Measurements from ENCODE around the gene ADCY9.

ADCY9 gene

GRCh38 chr16:4123616-4124300 lies 7.5 kb upstream of the ADCY9 start:
- DNase-seq (ENCODE audit: low read depth in 1 of 2, low spot score in 1 of 2), result no peak

DNA sequence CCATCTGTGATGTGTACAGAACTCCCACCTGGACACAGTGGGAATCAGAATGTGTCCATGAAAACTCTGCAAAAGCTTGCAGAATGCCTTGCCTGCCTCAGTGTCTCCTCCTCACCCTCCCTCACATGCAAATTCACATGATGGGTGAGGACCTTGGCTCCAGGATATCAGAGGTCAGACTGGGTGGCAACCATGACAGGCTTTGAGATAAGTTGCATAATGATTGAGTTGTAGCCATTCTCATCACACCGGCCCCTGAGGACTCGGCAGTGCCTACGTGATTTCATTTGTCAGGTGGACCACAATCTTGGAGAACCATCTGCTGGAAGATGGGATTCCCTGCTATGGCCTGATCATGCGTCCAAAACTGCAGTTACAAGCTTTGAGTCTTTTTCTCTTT lies 3.9 kb upstream of the ADCY9 start:
- no peak for DNase-seq (ENCODE audit: low read depth in 1 of 2, low spot score in 1 of 2)

DNA sequence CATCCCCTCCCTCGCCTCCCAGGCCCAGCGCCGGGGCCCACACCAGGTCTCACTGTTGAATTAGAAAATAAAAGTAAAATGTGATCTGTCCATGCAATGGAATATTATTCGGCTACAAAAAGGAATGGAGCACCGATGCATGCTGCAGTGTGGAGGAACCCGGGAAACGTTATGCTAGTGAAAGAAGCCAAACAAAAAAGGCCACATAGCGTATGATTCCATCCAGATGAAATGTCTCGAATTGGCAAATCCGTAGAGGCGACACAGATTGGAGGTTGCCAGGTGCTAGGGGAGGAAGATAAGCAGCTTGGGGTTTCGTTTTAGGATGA lies 972 bp upstream of the ADCY9 start:
- DNase-seq (ENCODE audit: low read depth in 1 of 2, low spot score in 1 of 2), result no peak

- DNase-seq (ENCODE audit: low read depth in 1 of 2, low spot score in 1 of 2), result no peak
Measured at GRCh38 chr16:4115949-4116318, 308 bp downstream of the ADCY9 start.

GRCh38 chr16:4115209-4115948 lies 863 bp downstream of the ADCY9 start:
- DNase-seq (ENCODE audit: low read depth in 1 of 2, low spot score in 1 of 2), result peak in 1 of 2 donors; percentile 34

DNA sequence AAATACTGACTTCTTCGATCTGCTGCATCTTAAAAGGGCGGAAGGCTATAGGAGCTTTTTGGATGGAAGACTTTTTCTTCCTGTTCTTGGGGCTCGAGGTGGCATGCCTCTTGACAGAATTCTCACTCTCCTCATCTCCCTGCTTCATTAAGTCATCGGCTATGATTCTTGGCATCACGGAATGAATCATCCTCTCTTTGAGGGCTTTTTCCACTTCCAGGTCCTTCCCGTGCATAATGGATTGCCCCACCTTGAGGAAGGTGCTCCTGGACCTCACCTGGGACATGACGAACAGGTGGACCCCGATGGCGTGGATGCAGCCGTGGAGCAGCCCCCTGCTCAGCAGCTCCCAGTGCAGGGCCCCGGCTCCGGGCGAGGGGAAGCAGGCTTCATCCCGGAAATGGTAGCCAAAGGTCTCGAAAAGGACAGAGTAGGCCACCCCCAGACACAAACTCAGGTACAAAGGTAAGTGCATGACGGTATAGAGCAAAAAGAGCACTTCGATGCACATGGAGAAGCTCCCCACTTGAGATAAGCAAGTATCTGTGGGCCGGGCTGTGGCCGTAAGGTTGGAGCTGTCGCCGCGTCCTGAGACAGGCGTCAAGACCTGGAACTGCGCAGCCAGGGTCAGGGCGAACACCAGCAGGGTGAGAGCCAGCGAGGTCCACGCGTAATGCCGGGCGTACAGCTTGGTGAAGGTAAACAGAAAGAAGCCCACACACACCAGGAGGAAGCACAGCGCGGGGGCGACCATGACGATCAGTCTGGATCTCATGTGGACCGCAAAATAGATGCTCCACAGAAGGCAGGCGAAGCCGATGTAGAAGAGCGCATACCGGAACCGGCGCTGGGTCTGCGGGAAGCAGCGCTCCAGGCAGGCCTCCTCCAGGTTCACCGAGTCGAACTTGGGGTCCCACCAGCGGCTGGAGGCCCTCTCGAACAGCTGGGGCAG lies 1.7 kb downstream of the ADCY9 start:
- no peak for DNase-seq (ENCODE audit: low read depth in 1 of 2, low spot score in 1 of 2)

DNA sequence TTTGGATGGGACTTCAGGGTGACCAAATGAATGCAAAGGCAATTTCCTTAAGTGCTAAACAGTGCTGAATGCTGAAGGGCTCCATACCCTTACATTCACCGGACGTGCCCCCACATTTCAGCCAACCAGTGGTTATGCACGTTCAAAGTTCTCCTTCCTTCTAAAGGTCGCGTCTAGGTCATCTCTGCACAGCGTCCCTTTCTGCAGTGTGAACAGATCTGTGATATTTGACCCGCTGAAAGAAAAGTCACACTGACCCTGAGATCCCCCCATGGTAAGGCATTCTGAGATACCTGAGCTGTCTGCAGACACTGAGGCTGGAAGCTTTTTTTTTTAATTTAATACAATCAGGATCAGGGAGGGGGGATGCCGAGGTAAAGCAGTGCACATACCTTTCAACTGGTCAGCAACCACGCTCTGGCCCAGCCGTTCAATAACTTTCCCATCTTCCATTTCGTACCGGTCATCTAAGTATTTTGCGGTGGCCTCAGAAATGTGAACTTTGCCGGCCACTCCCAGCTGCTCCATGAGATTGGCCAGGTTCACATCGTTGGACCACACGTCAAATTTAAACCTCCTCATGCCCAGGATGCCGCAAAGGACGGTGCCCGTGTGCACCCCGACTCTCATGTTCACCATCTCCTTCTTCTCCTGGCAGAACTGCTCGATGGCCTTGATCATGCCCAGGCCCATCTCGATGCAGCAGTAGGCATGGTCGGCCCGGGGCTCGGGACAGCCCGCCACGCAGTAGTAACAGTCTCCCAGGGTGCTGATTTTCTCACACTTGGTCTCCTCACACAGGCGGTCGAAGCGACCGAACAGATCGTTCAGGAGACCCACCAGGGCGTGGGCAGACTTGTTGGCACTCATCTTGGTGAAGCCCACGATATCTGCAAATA lies 2.6 kb downstream of the ADCY9 start:
- DNase-seq (ENCODE audit: low read depth in 1 of 2, low spot score in 1 of 2), result no peak

GRCh38 chr16:4111748-4112696 lies 4.2 kb downstream of the ADCY9 start:
- DNase-seq (ENCODE audit: low read depth in 1 of 2, low spot score in 1 of 2), result no peak

DNA sequence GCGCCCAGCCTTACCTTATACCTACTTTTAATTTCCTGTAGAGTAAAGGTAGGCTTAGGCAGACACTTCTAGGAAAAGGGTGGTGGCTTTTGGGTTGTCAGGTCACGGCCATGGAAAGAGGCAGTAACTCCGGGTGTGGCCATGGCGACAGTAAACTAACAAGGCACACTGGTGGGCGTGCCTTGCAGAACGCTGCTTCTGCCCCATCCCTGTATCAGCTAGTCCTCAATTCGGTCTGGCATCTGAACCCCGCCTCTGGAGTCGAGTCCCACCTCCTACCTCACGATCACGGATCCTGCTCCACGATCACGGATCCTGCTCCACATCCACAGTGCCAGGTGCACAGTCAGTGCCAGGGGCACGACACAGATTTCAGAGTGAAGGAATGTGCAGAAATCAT lies 5.6 kb downstream of the ADCY9 start:
- no peak for DNase-seq (ENCODE audit: low read depth in 1 of 2, low spot score in 1 of 2)

DNA sequence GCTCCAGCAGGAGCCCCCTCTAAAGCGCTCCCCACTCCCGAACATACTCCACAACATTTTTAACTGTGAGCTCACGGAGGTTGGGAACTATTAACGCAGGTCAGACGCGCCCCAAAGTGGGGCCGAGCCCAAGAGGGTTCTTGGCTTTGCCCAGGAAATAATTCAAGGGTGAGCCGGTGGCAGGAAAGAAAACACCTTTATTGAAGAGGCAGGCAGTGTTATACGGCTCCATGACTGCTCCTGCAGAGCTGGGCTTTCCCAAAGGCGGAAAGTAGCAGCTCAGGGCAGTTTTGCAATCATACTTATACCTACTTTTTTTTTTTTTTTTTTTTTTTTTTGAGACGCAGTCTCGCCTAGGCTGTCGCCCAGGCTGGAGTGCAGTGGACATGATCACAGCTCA lies 6.2 kb downstream of the ADCY9 start:
- DNase-seq (ENCODE audit: low read depth in 1 of 2, low spot score in 1 of 2), result no peak

- DNase-seq (ENCODE audit: low read depth in 1 of 2, low spot score in 1 of 2), result no peak
Measured at GRCh38 chr16:4109250-4109736, 6.9 kb downstream of the ADCY9 start.

GRCh38 chr16:4106516-4106915 lies 9.7 kb downstream of the ADCY9 start:
- no peak for DNase-seq (ENCODE audit: low read depth in 1 of 2, low spot score in 1 of 2)

DNA sequence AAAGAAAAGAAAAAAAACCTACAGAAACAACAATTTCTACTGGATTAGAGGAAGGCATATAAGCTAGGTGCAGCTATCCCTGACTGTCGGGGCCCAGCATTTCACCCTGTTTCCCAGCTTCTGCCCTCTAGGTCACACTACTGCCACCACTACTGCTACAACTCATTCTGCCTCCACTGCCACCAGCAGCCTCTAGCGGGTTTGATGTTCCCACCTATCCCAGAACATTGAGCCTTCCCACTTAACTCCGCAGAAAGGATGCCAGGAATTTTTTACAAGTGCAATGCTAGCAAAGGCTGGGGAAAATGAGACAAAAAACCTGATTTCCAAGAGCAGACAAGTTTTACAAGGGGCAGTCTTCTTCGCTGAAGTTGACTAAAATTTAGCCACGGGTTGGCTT lies 10.4 kb downstream of the ADCY9 start:
- DNase-seq (ENCODE audit: low read depth in 1 of 2, low spot score in 1 of 2), result no peak

GRCh38 chr16:4103745-4104144 lies 12.5 kb downstream of the ADCY9 start:
- DNase-seq (ENCODE audit: low read depth in 1 of 2, low spot score in 1 of 2), result no peak

DNA sequence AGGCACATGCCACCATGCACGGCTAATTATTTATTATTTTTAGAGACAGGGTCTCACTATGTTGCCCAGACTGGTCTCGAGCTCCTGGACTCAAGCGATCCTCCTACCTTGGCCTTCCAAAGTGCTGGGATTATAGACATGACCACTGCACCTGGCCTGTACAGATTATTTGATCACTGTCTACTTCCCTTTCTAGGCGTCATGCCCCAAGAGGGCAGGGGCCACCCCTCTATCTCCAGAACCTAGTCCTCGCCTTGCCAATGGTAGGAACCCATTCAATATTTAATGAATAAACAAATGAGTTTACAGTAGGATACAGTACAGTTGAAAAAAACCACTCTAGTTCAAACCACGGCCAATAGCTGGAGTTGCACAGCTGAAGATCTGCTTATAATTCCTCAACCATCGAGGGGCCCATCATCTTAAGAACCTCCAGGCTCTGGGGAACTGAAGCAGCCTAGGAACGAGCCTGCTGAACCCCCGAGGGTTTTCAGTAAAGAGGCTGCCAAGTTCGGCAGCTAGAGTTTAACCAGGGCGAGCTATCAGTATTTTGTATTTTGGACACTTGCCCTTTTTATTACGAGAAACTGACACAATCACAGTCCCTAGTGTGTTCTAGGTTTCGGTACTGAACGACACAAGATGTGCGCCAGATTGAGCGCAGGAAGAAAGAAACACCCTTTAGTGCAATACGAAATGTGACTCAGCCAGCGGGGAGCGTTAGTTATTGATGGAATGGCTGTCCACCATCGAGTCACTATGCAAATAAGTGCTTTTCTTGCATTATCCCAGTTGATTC lies 14.6 kb downstream of the ADCY9 start:
- DNase-seq (ENCODE audit: low read depth in 1 of 2, low spot score in 1 of 2), result no peak

DNA sequence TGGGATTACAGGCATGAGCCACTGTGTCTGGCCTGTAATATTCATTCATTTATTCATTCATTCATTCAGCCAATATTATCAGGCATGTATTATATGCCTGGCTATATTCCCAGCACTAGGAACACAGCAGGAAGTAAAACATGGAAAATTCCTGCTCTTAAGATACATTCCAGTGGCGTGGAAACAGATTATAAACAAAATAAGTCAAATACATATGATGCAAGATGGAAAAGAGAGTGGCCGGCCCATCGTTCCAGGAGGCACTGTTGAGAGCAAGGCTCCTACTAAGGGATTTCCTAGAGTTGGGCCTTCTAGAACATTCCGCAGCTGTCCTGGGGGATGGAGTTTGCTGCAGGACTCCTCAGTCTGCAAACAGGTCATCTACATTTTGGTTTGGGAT lies 17.7 kb downstream of the ADCY9 start:
- no peak for DNase-seq (ENCODE audit: low read depth in 1 of 2, low spot score in 1 of 2)

DNA sequence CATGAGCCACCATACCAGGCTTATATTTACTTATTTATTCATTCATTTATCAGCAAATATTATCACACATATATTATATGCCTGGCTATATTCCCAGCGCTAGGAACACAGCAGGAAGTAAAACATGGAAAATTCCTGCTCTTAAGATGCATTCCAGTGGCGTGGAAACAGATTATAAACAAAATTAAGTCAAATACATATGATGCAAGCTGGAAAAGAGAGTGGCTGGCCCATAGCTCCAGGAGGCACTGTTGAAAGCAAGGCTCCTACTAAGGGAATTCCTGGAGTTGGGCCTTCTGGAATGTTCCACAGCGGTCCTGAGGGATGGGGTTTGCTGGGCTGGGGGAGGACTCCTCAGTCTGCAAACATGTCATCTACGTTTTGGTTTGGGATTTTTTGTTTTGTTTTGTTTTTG lies 18.4 kb downstream of the ADCY9 start:
- DNase-seq (ENCODE audit: low read depth in 1 of 2, low spot score in 1 of 2), result no peak

- DNase-seq (ENCODE audit: low read depth in 1 of 2, low spot score in 1 of 2), result no peak
Measured at GRCh38 chr16:4096509-4096908, 19.7 kb downstream of the ADCY9 start.
